RWPE1 (cell line): ENCODE data around the gene SEMA7A.
"Not testable (repeated sequence)": the region's sequence is repeated elsewhere in the genome, so short reads cannot be mapped to it uniquely, and the experiment has no call there.

Experiments used
- CTCF ChIA-PET: fragments of 350-600 bp; sonication (Branson Sonifier 250); formaldehyde crosslinking; extraction: SDS; loops from one replicate; lab custom pipeline; 2021; lab: Yijun Ruan, JAX
- POLR2A ChIA-PET: fragments of 400-600 bp; formaldehyde crosslinking; extraction: SDS; loops from one replicate; lab custom pipeline; 2020; ENCODE audit warnings: antibody characterized with exemption; ENCODE audit not compliant: low non-redundant PET; lab: Yijun Ruan, JAX
- DNase-seq: peaks from one replicate; pipeline ENCODE4 v3.0.0; 2012; ENCODE audit warnings: low spot score
- H3K27ac ChIP-seq: fragments of 450-650 bp; 2 replicates; pipeline ENCODE4 v1.5.1; 2017
- CTCF ChIP-seq: fragments of 450-650 bp; conservative IDR thresholded peaks from 2 replicates; pipeline ENCODE4 v1.5.1; 2017; ENCODE audit warnings: low read depth, mild to moderate bottlenecking

SEMA7A gene

GRCh38 chr15:74368121-74368520, 65.6 kb downstream of the SEMA7A start:
- DNase-seq: no peak
- H3K27ac ChIP-seq: no peak overlapping the region
- POLR2A ChIA-PET: no interaction called here
- CTCF ChIA-PET: no interaction called here
- no peak for TF ChIP-seq CTCF

DNA sequence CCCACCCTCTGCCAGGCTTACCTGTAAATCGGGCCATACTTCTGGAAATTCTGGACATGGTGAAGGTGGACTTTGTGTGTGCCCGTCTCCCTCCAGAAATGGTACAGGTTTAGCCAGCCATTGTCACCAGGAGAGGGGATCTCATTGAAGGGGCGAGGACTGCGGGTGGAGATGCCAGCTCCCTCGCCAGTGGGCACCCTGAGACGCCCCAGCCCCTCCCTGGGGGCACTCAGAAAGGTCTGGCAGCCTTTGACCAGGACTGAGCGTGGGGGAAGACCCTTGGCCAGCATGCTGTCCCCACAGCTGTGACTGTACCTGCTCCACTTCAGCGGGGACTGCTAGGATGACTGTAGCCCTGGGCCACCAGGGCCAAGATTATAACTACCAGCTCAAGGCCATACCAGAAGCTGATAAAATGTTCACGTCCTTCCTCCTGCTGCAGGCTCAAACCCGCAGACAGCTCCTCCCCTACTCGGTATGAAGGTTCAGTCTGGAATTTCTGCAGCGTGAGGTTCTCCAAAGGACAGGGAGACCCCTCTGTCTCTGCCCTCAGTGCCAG, 66.4 kb downstream of the SEMA7A start, which contains the start of gene CYP11A1:
TSS of gene CYP11A1 (minus strand) at position 351 of the 559 bp plus-strand sequence. CDS start at position 290, 61 bp downstream.
- no peak for TF ChIP-seq CTCF
- no peak for DNase-seq
- ChIA-PET POLR2A (no interaction called here), CTCF (interaction anchor here (0.7 kb wide), 1 partner anchor 236 kb away, joined by 3 read pairs; no protein-coding TSS in a partner anchor)
- no peak within 1 kb of the TSS for H3K27ac ChIP-seq

DNA sequence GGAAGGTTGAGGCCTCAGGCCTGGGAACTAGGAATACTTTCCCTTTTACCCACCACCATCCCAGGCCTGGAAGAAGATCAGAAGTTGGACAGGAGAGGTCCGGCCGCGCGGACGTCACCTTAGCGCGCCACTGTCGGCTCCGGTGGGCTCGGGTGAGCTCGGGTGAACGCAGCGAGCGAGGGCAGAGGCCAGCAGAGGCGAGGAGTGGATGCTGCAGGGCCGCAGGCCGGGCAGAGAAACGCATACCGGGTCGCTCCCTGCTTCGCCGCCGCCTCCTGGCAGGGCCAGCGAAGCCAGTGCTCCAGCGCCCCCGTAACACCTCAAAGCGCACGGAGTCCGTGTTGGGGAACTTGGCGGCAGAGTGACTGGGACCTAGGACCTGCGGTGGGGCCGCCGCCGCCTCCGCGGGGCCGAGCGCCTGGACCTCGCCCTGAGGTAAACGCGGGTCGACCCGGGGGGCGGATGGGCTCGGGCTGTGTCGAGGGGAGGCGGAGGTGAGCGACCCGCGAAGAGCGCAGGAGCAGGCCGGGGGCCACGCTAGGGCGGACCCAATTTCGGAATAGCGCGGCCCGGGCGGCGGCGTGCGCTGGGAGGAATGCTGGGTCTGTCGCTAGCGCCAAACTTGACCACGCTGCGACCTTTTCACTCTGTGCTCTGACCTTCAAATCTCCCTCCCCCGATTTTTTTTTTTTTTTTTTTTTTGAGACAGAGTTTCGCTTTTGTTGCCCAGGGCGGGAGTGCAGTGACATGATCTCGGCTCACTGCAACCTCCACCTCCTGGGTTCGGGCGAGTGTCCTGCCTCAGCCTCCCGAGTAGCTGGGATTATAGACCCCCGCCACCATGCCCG, 67.9 kb downstream of the SEMA7A start:
- H3K27ac ChIP-seq: no peak overlapping the region
- CTCF ChIA-PET: no interaction called here
- POLR2A ChIA-PET: no interaction called here
- DNase-seq: no peak
- no peak for TF ChIP-seq CTCF

DNA sequence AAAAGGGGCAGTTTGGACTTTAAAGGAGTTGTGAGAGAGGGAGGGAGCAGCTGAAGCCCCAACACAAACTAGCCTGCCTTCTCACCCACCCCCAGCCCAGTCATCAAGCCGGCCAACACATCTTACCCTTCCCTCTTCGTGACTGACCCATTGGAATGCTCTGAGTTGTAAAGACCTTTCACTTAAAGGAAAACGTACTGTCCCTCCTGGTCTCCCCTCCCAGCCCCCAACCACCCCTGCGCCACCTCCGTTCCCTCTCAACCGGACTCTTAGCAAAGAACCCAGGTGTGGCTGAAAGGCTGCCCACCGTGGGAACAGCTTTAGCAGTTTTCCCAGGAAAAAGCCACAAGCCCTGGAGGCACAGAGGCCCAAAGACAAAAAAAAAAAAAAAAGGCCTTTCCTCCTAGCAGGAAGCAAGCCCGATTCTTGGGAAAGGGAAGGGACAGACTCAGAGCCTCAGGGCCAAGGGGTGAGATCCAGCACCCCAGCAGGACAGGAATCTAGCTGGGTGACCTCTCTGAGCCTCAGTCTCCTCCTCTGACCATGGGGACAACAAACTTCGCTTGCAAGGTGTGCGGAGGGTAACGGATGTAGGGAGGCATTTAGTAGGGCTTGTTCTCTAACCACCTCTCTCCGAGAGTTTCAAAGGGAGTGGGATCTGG, 68.7 kb downstream of the SEMA7A start:
- H3K27ac ChIP-seq: no peak overlapping the region
- no peak for TF ChIP-seq CTCF
- POLR2A ChIA-PET: no interaction called here
- DNase-seq: no peak
- CTCF ChIA-PET: no interaction called here

DNA sequence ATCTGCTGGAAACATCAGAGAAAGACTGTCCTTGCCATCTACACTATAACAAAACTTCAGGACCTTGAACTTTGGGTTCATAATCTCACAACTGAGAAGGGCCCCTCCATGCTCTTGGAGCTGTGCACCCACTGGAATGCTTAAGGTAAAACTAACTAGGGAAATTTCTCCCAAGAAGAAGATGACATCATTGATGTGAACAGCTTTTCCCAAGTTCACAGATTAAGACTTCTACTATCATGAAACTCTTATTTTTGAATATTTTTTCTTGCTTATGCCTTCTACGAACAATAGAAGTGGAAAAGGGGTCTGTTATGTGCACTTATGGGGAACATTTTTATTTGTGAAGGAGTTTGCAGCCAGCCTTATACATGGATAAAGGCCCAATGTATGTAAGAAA, 71.3 kb downstream of the SEMA7A start:
- TF ChIP-seq CTCF: no peak
- no peak overlapping the region for H3K27ac ChIP-seq
- no peak for DNase-seq
- ChIA-PET POLR2A (no interaction called here), CTCF (interaction anchor here (0.6 to 0.7 kb wide), 2 partner anchors 13 to 389 kb away, joined by 3 read pairs; no protein-coding TSS in a partner anchor)

- POLR2A ChIA-PET: not testable (repeated sequence)
These were observed 72.9 kb downstream of the SEMA7A start for GRCh38 chr15:74360855-74361254.

DNA sequence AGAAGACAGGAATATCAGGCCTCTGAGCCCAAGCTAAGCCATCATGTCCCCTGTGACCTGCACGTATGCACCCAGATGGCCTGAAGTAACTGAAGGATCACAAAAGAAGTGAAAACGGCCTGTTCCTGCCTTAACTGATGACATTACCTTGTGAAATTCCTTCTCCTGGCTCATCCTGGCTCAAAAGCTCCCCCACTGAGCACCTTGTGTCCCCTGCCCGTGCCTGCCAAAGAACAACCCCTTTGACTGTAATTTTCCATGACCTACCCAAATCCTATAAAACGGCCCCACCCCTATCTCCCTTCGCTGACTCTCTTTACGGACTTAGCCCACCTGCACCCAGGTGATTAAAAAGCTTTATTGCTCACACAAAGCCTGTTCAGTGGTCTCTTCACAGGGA, 74.4 kb downstream of the SEMA7A start:
- CTCF ChIA-PET, H3K27ac ChIP-seq, DNase-seq, POLR2A ChIA-PET: not testable (repeated sequence)

More at GRCh38 chr15:74360855-74361254, 72.9 kb downstream of the SEMA7A start:
- CTCF ChIA-PET, DNase-seq, H3K27ac ChIP-seq: not testable (repeated sequence)
